GM10266 (cell line): Measurements from ENCODE around the gene STK25.
A peak's percentile ranks its signal among the peaks of the same experiment; 100 is the strongest.
"Not testable (repeated sequence)": the region's sequence is repeated elsewhere in the genome, so short reads cannot be mapped to it uniquely, and the experiment has no call there.

ENCODE experiments used
- DNase-seq: peaks from one replicate; pipeline ENCODE4 v3.0.0; 2012; ENCODE audit errors: extremely low spot score
- CTCF ChIP-seq: IDR thresholded peaks from 2 replicates; pipeline ENCODE4 v1.5.1; 2012; ENCODE audit warnings: mild to moderate bottlenecking, low read depth; ENCODE audit not compliant: control insufficient read depth, insufficient read depth; ENCODE audit errors: missing control alignments

The STK25 gene

DNA sequence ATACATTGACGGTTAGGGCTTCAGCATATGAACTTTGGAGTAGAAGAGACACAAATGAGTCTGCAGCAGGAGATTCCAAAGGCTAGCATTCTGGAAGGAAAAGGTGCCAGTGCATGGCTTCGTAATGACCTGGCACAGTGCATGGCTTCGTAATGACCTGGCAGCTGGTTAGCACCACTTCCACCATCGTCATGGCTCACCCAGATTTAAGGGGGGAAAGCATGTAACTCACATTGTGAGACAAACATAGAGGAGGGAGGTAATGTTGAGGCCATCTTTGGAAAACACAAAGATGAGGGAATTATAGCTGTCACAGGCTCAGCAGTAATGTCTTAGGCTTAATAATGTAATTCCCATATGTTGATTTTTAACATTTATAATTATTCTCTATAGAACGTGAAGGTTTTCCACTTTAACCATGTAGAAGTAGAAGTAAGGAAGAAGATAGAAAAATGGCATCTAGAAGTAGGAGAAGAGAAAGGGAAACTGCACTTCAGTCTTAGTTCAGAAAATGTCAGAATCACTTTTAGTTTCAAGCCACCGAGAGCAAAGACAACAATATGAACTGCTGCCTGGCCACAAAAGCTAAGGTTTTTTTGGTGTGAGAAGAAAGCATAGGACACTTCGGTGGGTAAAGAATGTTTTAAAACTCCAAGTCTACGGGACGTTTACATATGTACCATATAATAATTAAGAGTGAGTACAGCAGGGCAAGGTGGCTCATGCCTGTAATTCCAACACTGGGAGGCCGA is 6.8 kb upstream of the STK25 start:
- TF ChIP-seq CTCF, result no peak
- DNase-seq, result peak; percentile 82

DNA sequence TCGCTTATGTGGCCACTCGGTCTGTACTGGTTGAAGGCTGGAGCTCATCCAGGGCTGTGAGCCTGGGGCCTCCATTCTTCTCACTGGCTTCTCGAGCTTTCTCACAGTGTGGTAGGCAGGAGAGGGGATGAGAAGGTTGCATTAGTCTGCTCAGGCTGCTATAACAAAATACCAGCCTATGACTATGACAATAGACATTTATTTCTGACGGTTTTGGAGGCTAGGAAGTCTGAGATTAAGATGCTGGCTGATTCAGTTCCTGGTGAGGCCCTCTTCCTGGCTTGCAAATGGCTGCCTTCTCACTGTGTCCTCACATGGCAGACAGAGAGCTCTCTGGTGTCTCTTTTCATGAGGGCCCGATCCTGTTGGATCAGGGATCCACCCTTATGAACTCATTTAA is 6.2 kb upstream of the STK25 start:
- no peak for TF ChIP-seq CTCF
- DNase-seq, result no peak

DNA sequence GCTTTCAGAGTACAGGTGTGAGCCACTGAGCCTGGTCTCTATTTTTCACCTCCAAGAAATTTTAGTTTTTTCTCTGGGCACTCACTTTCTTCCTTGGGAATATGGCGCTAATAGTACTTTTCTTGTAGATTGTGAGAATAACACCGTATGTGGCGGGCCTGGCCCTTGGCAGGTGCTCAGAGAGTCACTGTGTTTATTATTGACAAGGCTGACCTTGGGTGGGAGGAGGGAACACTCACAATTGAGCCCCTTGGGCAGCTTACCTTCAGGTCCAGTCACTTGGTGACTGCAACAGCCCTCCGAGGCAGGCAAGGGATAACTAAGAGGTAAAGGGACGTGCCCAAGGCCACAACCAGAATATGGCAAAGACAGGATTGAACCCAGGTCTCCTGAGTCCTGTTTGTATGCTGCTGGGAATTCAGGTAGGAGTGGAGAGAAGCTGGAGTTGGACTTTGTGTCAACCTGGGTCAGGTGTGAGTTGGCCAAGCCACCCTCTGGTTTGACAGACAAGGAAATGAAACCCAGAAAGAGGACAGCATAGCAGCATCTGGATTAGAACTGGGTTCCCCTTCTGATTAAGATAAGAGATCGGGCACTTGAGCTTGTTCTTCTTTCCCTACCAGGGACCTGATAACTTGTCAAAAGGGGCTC is 2.8 kb upstream of the STK25 start:
- DNase-seq, result no peak
- no peak for TF ChIP-seq CTCF

DNA sequence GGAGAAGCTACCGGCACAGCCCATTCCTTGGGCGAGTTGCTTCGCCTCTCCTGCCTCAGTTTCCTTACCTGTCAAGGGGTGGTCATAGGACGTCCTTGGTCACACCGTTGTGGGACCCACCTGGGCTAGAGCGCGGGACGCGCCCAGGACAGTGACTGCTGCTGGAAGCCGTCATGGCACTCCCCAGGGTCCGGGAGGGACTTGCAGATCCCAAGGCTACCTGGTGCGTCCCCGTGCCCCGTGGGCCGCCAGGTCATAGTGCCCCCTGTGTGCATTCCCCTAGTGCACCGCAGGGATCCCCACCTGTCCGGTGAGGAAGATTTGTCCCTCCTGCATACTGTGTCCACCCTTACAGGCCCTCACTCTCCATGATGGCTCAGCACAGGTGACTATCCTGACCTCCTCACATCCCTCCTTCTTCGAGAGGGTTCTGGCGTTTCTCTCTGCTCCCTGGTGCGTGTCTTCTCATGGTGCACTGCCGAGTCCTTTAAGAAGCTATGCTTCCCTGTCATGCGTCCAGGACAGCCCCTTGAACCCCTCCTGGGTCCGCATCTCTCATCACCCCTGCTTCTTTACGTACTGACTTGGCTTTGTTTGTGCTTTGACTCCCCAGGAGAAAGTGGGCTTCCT is 886 bp upstream of the STK25 start:
- TF ChIP-seq CTCF, result no peak
- no peak for DNase-seq

GRCh38 chr2:241507430-241508239 is 749 bp downstream of the STK25 start:
- peak; percentile 16 for TF ChIP-seq CTCF
- peak; percentile 61 for DNase-seq

- DNase-seq, result no peak
- no peak for TF ChIP-seq CTCF
These were observed 1.5 kb downstream of the STK25 start for GRCh38 chr2:241506793-241507429.

DNA sequence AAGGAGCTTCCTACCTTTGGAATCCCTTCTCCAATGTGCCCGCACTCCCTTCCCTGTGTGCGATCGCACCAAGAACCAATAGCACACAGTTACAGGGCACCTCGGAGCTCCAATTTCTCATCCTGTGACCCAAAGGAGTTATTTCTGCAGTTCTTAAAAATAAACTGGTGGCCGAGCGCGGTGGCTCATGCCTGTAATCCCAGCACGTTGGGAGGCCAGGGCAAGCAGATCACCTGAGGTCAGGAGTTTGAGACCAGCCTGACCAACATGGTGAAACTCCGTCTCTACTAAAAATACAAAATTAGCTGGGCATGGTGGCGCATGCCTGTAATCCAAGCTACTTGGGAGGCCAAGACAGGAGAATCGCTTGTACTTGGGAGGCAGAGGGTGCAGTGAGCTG is 2.1 kb downstream of the STK25 start:
- not testable (repeated sequence) for DNase-seq
